COLO829 (cell line): ENCODE results near the gene ACAD11.
A peak's percentile ranks its signal among the peaks of the same experiment; 100 is the strongest.
"Not testable (repeated sequence)": the region's sequence is repeated elsewhere in the genome, so short reads cannot be mapped to it uniquely, and the experiment has no call there.

ENCODE experiments used
- DNase-seq: peaks from one replicate; pipeline ENCODE4 v3.0.0; 2012; ENCODE audit warnings: low spot score

Gene ACAD11

GRCh38 chr3:132645058-132645457 is 14.6 kb downstream of the ACAD11 start:
- no peak for DNase-seq

- DNase-seq = no peak
Observed at GRCh38 chr3:132643366-132643765, 16.2 kb downstream of the ACAD11 start.

- DNase-seq = no peak
Observed at GRCh38 chr3:132642539-132642847, 17.1 kb downstream of the ACAD11 start.

GRCh38 chr3:132641837-132642538 is 17.6 kb downstream of the ACAD11 start:
- DNase-seq = peak; percentile 78

GRCh38 chr3:132641427-132641826 is 18.2 kb downstream of the ACAD11 start:
- not testable (repeated sequence) for DNase-seq

- no peak for DNase-seq
Observed at GRCh38 chr3:132638706-132639105, 20.9 kb downstream of the ACAD11 start.

- no peak for DNase-seq
Observed at GRCh38 chr3:132637590-132637989, 22.0 kb downstream of the ACAD11 start.

GRCh38 chr3:132635052-132635451 is 24.6 kb downstream of the ACAD11 start:
- no peak for DNase-seq

GRCh38 chr3:132630612-132631011 is 29.0 kb downstream of the ACAD11 start:
- no peak for DNase-seq

GRCh38 chr3:132629928-132630327 is 29.7 kb downstream of the ACAD11 start:
- peak; percentile 91 for DNase-seq

GRCh38 chr3:132628157-132628556 is 31.5 kb downstream of the ACAD11 start:
- DNase-seq = no peak

GRCh38 chr3:132626955-132627354 is 32.7 kb downstream of the ACAD11 start:
- no peak for DNase-seq

- DNase-seq = no peak
Observed at GRCh38 chr3:132625613-132626012, 34.0 kb downstream of the ACAD11 start.

GRCh38 chr3:132624790-132625189 is 34.8 kb downstream of the ACAD11 start:
- no peak for DNase-seq

GRCh38 chr3:132623646-132624045 is 36.0 kb downstream of the ACAD11 start:
- no peak for DNase-seq

GRCh38 chr3:132622761-132623160 is 36.8 kb downstream of the ACAD11 start:
- no peak for DNase-seq

- peak; percentile 25 for DNase-seq
Observed at GRCh38 chr3:132622148-132622547, 37.5 kb downstream of the ACAD11 start.

- no peak for DNase-seq
Observed at GRCh38 chr3:132616780-132617179, 42.8 kb downstream of the ACAD11 start.

GRCh38 chr3:132615881-132616280 is 43.7 kb downstream of the ACAD11 start:
- no peak for DNase-seq

GRCh38 chr3:132615301-132615700 is 44.3 kb downstream of the ACAD11 start:
- not testable (repeated sequence) for DNase-seq

- DNase-seq = not testable (repeated sequence)
Observed at GRCh38 chr3:132606620-132607019, 53.0 kb downstream of the ACAD11 start.

GRCh38 chr3:132606085-132606484 is 53.5 kb downstream of the ACAD11 start:
- no peak for DNase-seq

- DNase-seq = no peak
Observed at GRCh38 chr3:132605374-132605792, 54.2 kb downstream of the ACAD11 start.

- DNase-seq = not testable (repeated sequence)
Observed at GRCh38 chr3:132600614-132601013, 59.0 kb downstream of the ACAD11 start.
